Mesenchymal stem cell (in vitro differentiated cells and primary cell): ENCODE measurements around the gene C1orf174.
A peak's percentile ranks its signal among the peaks of the same experiment; 100 is the strongest.

Source experiments
- DNase-seq: peaks from one replicate; pipeline ENCODE4 v3.0.0-alpha.2; 2013
- H2AFZ ChIP-seq: one replicate; pipeline ENCODE4 v1.6.1; 2013; ENCODE audit warnings: low read depth, mild to moderate bottlenecking, control low read depth, inconsistent platforms, low read length, moderate library complexity
- H2AK5ac ChIP-seq: 2 replicates; pipeline ENCODE4 v1.6.1; 2013; ENCODE audit warnings: low read length, moderate library complexity, mild to moderate bottlenecking, inconsistent platforms; ENCODE audit not compliant: severe bottlenecking
- H2BK120ac ChIP-seq: one replicate; pipeline ENCODE4 v1.6.1; 2013; ENCODE audit warnings: low read depth, mild to moderate bottlenecking, inconsistent platforms, low read length, moderate library complexity
- H2BK12ac ChIP-seq, 2 experiments: one replicate each; pipeline ENCODE4 v1.6.1; 2013; ENCODE audit warnings: inconsistent platforms in 2 of 2, low read length in 2 of 2, mild to moderate bottlenecking in 2 of 2, moderate library complexity in 2 of 2, control low read depth in 1 of 2
- H2BK15ac ChIP-seq: one replicate; pipeline ENCODE4 v1.6.1; 2013; ENCODE audit warnings: mild to moderate bottlenecking, low read depth, inconsistent platforms; ENCODE audit not compliant: poor library complexity, severe bottlenecking
- H2BK5ac ChIP-seq: 2 replicates; pipeline ENCODE4 v1.6.1; 2013; ENCODE audit warnings: low read depth, mild to moderate bottlenecking, low read length, control low read depth, inconsistent platforms; ENCODE audit not compliant: poor library complexity, severe bottlenecking
- H3K14ac ChIP-seq, 2 experiments: one replicate each; pipeline ENCODE4 v1.6.1; 2013; ENCODE audit warnings: inconsistent platforms in 2 of 2, low read length in 2 of 2, control low read depth in 1 of 2, mild to moderate bottlenecking in 1 of 2, moderate library complexity in 1 of 2
- H3K18ac ChIP-seq, 2 experiments: one replicate each; pipeline ENCODE4 v1.6.1; 2013; ENCODE audit warnings: inconsistent platforms in 2 of 2, low read length in 2 of 2, control low read depth in 1 of 2, low read depth in 1 of 2, mild to moderate bottlenecking in 1 of 2
- H3K23ac ChIP-seq, 2 experiments: one replicate each; pipeline ENCODE4 v1.6.1; 2013; ENCODE audit warnings: inconsistent platforms in 2 of 2, low read length in 2 of 2, mild to moderate bottlenecking in 2 of 2, moderate library complexity in 2 of 2, control low read depth in 1 of 2
- H3K27ac ChIP-seq: 2 replicates; pipeline ENCODE4 v1.5.1; 2013; ENCODE audit warnings: mild to moderate bottlenecking, moderate library complexity, low read length, control low read depth, inconsistent platforms; ENCODE audit not compliant: poor library complexity, severe bottlenecking
- H3K27me3 ChIP-seq, 2 experiments: 2 replicates each; pipeline versions ENCODE4 v1.6.1 to v1.7.0; 2013; ENCODE audit warnings: low read length in 2 of 2, mild to moderate bottlenecking in 2 of 2, moderate library complexity in 2 of 2, control low read depth in 1 of 2, inconsistent platforms in 1 of 2; ENCODE audit not compliant: control insufficient read depth in 1 of 2, insufficient read depth in 1 of 2
- H3K36me3 ChIP-seq, 2 experiments: 2 replicates each; pipeline versions ENCODE4 v1.6.1 to v1.7.0; 2013; ENCODE audit warnings: low read length in 2 of 2, control low read depth in 1 of 2, inconsistent platforms in 1 of 2, low read depth in 1 of 2, mild to moderate bottlenecking in 1 of 2; ENCODE audit not compliant: insufficient read depth in 2 of 2, control insufficient read depth in 1 of 2
- H3K4ac ChIP-seq, 2 experiments: one replicate each; pipeline ENCODE4 v1.6.1; 2013; ENCODE audit warnings: inconsistent platforms in 2 of 2, low read length in 2 of 2, mild to moderate bottlenecking in 2 of 2, moderate library complexity in 2 of 2, control low read depth in 1 of 2, low read depth in 1 of 2
- H3K4me1 ChIP-seq: 2 replicates; pipeline ENCODE4 v1.6.1; 2013; ENCODE audit warnings: low read depth, low read length, control low read depth; ENCODE audit not compliant: control insufficient read depth, insufficient read depth
- H3K4me2 ChIP-seq: 2 replicates; pipeline ENCODE4 v1.6.1; 2013; ENCODE audit warnings: low read length, mild to moderate bottlenecking, inconsistent platforms; ENCODE audit not compliant: poor library complexity, severe bottlenecking
- H3K4me3 ChIP-seq, 2 experiments: 2 replicates each; pipeline versions ENCODE4 v1.5.1 to v1.7.0; 2013; ENCODE audit warnings: low read length in 2 of 2, mild to moderate bottlenecking in 2 of 2, control low read depth in 1 of 2, low read depth in 1 of 2; ENCODE audit not compliant: insufficient read depth in 1 of 2
- H3K79me1 ChIP-seq: replicated peaks from 2 replicates; pipeline ENCODE4 v1.6.1; 2013; ENCODE audit warnings: mild to moderate bottlenecking, control low read depth, low read length, inconsistent platforms; ENCODE audit not compliant: poor library complexity, severe bottlenecking
- H3K9ac ChIP-seq: 2 replicates; pipeline ENCODE4 v1.7.0; 2013; ENCODE audit warnings: mild to moderate bottlenecking, low read length, moderate library complexity
- H3K9me3 ChIP-seq: 2 replicates; pipeline ENCODE4 v1.7.0; 2013; ENCODE audit warnings: mild to moderate bottlenecking, low read length; ENCODE audit not compliant: control insufficient read depth
- H4K8ac ChIP-seq: one replicate; pipeline ENCODE4 v1.6.1; 2013; ENCODE audit warnings: inconsistent platforms, mild to moderate bottlenecking, low read length, moderate library complexity
- H4K91ac ChIP-seq: one replicate; pipeline ENCODE4 v1.6.1; 2013; ENCODE audit warnings: mild to moderate bottlenecking, low read length, inconsistent platforms
- WGBS: methylation state at CpG from one replicate; pipeline ENCODE4 v1.1.7; 2013; ENCODE audit warnings: mixed read lengths; 5-methylcytosine and 5-hydroxymethylcytosine counted together

Gene C1orf174

GRCh38 chr1:3914331-3914851 lies 14.3 kb upstream of the C1orf174 start:
- Histone ChIP-seq H4K91ac (no peak overlapping the region), H4K8ac (no peak overlapping the region), H2AFZ (no peak overlapping the region), H3K14ac (no peak overlapping the region), H3K9ac (no peak overlapping the region), H3K23ac (no peak overlapping the region), H3K9me3 (no peaks in the 10 kb centered on the region), H3K18ac (no peak overlapping the region), H3K27ac (no peak overlapping the region), H2AK5ac (no peak overlapping the region), H3K36me3 (peaks cover 0 to 10% of the 10 kb centered on the region in 2 experiments), H2BK120ac (no peak overlapping the region), H3K4ac (no peak overlapping the region), H3K4me3 (no peak overlapping the region), H2BK5ac (no peak overlapping the region), H3K79me1 (no peaks in the 10 kb centered on the region), H2BK15ac (no peak overlapping the region), H3K4me2 (no peak overlapping the region), H3K4me1 (peaks cover 12% of the 10 kb centered on the region), H3K27me3 (peaks cover 20 to 29% of the 10 kb centered on the region in 2 experiments), H2BK12ac (no peak overlapping the region)
- WGBS = 94% methylated on average over 21 of the region's 21 CpGs
- no peak for DNase-seq

GRCh38 chr1:3912809-3913685 lies 13.0 kb upstream of the C1orf174 start:
- H3K79me1 ChIP-seq = no peaks in the 10 kb centered on the region
- DNase-seq = no peak
- peak overlapping the region in 1 of 2 experiments; percentile 7 for H3K4me3 ChIP-seq
- no peak overlapping the region for H3K9ac ChIP-seq
- H2AFZ ChIP-seq = no peak overlapping the region
- WGBS = 92% methylated on average over 18 of the region's 23 CpGs
- H3K4me1 ChIP-seq = peaks cover 12% of the 10 kb centered on the region
- no peak overlapping the region for H2BK15ac ChIP-seq
- H3K27ac ChIP-seq = no peak overlapping the region
- H3K4ac ChIP-seq = no peak overlapping the region
- H3K9me3 ChIP-seq = no peaks in the 10 kb centered on the region
- no peak overlapping the region for H3K4me2 ChIP-seq
- H3K27me3 ChIP-seq = peaks cover 25 to 34% of the 10 kb centered on the region in 2 experiments
- H3K36me3 ChIP-seq = peaks cover 0 to 10% of the 10 kb centered on the region in 2 experiments
- no peak overlapping the region for H3K18ac ChIP-seq
- H3K23ac ChIP-seq = no peak overlapping the region
- no peak overlapping the region for H4K8ac ChIP-seq
- no peak overlapping the region for H2AK5ac ChIP-seq
- H4K91ac ChIP-seq = peak overlapping the region; percentile 21
- no peak overlapping the region for H2BK120ac ChIP-seq
- H2BK5ac ChIP-seq = no peak overlapping the region
- no peak overlapping the region for H2BK12ac ChIP-seq
- no peak overlapping the region for H3K14ac ChIP-seq

- H3K9me3 ChIP-seq = no peaks in the 10 kb centered on the region
- 84% methylated on average over 38 of the region's 38 CpGs for WGBS
- no peak for DNase-seq
Measured at GRCh38 chr1:3911981-3912808, 12.1 kb upstream of the C1orf174 start.

More at GRCh38 chr1:3911981-3912808, 12.1 kb upstream of the C1orf174 start:
- Histone ChIP-seq H2BK15ac (no peak overlapping the region), H3K36me3 (peaks cover 0 to 10% of the 10 kb centered on the region in 2 experiments), H3K4ac (no peak overlapping the region), H3K9ac (no peak overlapping the region), H3K4me3 (no peak overlapping the region), H3K18ac (no peak overlapping the region), H2BK5ac (no peak overlapping the region), H2BK12ac (no peak overlapping the region), H3K79me1 (no peaks in the 10 kb centered on the region), H3K23ac (no peak overlapping the region), H3K14ac (no peak overlapping the region), H2AK5ac (no peak overlapping the region), H3K4me1 (peaks cover 12% of the 10 kb centered on the region), H4K8ac (no peak overlapping the region), H2BK120ac (no peak overlapping the region), H2AFZ (no peak overlapping the region), H3K27ac (no peak overlapping the region), H3K4me2 (no peak overlapping the region), H3K27me3 (peaks cover 28 to 34% of the 10 kb centered on the region in 2 experiments), H4K91ac (peak overlapping the region; percentile 21)
